GM12873 (cell line): Measurements from ENCODE around the gene MAPT.

Source experiments
- CTCF ChIP-seq: IDR thresholded peaks from 2 replicates; pipeline ENCODE4 v1.5.1; 2012; ENCODE audit warnings: low read depth, mild to moderate bottlenecking, moderate library complexity, low read length, control low read depth; ENCODE audit not compliant: insufficient read depth; ENCODE audit errors: missing control alignments

Gene MAPT

GRCh38 chr17:46031920-46032319, 137.6 kb downstream of the MAPT start:
- no peak for TF ChIP-seq CTCF

- TF ChIP-seq CTCF = no peak
These were observed 138.6 kb downstream of the MAPT start for GRCh38 chr17:46032909-46033308.

- no peak for TF ChIP-seq CTCF
These were observed 139.0 kb downstream of the MAPT start for GRCh38 chr17:46033392-46033791.

- no peak for TF ChIP-seq CTCF
These were observed 140.9 kb downstream of the MAPT start for GRCh38 chr17:46035112-46035818.

GRCh38 chr17:46036491-46036890, 142.1 kb downstream of the MAPT start:
- no peak for TF ChIP-seq CTCF

GRCh38 chr17:46037722-46038255, 143.4 kb downstream of the MAPT start:
- no peak for TF ChIP-seq CTCF

GRCh38 chr17:46038414-46038813, 144.1 kb downstream of the MAPT start:
- no peak for TF ChIP-seq CTCF
